Stimulated activated CD4-positive, alpha-beta T cell treated with anti-CD3 and anti-CD28 coated beads, Interleukin-15, amount 100 ng/mL, for 1 hour (primary cell): ENCODE measurements around the gene FHAD1.

Experiments used
- DNase-seq, 2 donors: peaks; one replicate each; pipeline ENCODE4 v3.0.0-alpha.2; 2020; ENCODE audit warnings: low read depth in 1 of 2, low spot score in 1 of 2

FHAD1 gene

DNA sequence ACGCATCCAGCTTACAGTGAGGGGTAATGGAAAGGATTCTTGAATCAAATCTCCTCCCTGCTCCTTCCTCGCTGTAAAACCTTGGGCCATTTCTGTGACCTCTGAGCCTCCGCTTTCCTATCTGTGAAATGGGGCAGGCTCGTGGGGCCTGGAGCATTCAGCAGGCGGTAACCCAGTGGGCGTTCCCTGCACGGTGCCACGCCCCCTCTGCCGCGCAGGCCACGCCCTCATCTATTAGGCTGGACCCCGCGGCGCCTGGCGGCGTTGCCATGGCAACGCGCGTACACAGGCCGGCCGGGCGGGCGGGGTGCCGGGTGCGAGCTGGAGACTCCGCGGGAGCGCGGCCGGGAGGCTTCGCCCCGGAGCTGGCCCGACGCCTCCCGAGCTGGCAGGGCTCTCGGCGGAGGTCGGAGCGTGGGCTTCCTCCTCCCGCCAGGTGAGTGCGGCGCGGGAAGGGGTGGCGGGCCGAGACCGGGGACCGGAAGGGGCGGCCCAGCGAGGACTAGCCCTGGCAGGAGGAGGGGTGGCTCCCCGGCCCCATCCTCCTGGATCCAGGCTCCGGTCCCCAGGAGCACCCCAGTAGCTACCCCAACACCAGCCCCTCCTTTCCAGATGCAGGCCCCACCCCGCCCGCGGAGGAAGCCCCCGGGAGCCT is at the start of gene FHAD1:
FHAD1 (plus strand) TSS at position 264 of the 655 bp plus-strand sequence. CDS start 4,562 bp downstream, outside the sequence.
- DNase-seq: peak; percentile 13 to 33

DNA sequence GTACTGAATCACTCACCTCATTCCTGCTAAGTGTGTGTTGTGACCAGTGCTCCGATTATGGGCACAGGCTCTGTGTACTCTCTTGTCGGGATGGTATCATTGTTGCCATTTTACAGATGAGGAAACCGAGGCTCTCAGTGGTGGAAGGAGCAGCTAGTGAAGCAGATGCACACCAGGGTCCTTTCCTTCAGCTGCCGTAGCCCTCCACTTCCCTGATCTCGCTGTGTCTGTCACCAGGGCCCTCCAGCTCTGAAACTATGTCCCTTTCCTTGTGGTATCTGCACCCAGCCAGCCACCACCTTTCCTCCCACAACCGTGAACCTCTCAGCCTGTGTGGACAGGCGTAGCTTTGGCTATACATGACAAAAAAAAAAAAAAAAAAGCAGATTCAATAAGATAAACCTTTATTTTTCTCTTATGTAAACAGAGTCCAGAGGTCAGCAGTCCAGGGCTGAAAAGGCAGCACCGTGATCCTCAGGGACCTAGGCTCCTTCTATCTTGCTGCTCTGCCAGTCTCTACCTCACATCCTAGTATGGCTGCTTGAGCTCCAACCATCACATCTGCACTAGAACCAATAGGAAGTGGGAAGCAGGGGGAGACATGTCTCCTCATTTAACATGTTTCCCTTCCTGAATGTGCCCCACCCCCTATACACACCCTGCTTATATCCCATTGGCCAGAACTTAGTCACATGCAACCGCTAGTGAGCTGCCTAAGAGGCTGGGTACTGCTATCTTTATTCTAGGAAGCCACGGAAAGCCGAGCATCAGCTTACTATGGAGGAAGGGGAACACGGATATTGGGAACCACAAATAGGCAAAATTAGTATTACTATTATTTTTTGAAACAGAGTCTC is 49.2 kb upstream of the FHAD1 start:
- DNase-seq: no peak

GRCh38 chr1:15198684-15199083 is 48.3 kb upstream of the FHAD1 start:
- no peak for DNase-seq

- DNase-seq: no peak
These were observed 45.8 kb upstream of the FHAD1 start for GRCh38 chr1:15201221-15201620.

DNA sequence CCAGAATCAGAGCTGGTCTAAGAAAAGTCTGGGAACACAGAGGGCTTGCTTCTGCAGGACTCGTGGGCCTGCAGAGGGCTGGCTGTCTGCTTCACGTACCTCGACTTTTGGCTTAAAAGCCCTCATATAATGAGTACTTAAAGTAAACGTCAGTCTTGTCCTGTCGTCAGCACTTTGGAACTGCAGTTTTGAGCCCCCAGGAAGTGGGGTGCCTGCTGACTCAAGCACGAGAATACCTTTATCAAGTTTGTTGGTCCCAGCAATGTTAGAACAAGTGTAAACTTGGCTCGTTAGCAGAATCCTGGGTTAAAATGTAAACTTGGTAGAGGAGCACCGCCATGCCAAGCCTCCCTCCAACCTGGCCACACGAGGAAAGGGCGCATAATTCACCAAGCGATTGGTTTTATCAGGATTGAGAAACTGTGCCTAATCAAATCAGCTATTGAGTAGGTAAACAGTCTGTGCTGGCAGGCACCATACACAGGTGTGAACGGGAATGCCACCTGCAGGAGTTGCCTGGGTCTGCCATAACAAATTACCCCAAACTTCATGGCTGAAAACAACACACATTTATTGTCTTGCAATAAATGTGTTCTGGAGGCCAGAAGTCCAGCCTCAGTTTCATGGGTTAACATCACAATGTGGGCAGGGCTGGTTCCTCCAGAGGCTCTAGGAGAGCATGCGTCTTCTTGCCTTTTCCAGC is 45.0 kb upstream of the FHAD1 start:
- no peak for DNase-seq

GRCh38 chr1:15204931-15205330 is 42.1 kb upstream of the FHAD1 start:
- DNase-seq: no peak

DNA sequence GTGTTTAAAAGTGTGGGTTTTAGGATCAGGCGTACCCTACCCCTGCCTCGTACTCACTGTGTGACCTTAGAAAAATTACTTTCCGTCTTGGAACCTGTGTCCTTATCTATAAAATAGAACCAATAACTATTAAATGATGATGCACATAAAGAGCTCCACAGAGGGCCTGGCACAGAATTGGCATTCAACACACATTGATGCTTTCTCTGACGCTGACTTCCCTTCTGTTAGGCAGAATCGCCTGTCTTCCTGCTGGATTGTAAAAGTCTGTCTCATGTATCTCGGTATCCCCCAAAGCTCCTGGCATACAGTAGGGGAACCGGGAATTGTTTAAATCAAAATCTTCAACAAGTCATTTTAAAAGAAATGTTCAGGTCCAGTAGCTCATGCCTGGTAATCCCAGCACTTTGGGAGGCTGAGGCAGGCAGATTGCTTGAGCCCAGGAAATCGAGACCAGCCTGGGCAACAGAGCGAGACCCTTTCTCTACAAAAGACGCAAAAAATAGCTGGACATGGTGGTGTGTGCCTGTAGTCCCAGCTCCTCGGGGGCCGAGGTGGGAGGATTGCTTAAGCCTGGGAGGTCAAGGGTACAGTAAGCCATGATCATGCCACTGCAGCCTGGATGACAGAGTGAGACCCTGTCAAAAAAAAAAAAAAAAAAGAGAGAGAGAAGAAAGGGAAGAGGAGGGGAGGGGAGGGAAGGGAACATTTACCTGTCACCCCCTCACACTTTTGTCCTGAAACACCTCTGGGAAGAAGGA is 41.3 kb upstream of the FHAD1 start:
- no peak for DNase-seq

- no peak for DNase-seq
These were observed 40.5 kb upstream of the FHAD1 start for GRCh38 chr1:15206418-15207030.

DNA sequence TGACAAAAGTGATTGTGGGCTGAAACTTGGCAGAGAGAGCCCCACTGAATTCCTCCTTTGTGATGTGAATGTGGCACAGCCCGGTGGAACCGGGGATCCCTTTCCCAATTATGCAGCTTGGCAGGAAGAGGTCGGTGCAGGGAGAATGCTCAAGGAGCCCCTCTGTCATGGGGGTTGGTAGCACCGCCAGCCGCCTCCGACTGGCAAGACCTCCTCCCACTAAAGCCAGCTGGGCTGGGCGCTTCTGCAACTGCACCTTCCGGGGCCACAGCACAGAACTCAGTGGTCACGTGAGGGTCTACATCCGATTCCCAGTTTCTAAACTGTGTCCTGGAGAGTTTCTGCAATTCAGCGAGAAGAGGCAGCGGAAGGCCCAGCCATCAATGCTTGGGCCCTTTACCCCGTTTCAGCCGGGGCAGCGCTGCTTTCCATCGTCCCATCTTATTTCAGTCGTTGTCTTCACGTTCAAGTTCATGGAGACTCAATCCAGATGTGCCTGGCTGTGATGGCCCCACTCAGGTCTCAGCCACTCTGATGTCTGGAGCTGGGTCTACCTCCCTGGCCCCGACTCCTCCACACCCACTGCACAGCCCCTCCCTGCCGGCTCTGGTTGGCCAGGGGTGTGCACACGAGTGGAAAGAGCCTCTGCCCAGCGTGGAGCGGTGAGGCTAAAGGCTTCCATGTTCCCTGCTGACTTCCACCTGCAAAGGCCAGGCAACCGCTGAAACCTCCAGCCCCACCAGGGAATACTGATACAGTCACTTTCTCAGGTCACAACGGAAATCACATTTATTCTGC is 39.8 kb upstream of the FHAD1 start:
- no peak for DNase-seq

- DNase-seq: no peak
These were observed 39.1 kb upstream of the FHAD1 start for GRCh38 chr1:15207829-15208429.

GRCh38 chr1:15210651-15211375 is 36.2 kb upstream of the FHAD1 start:
- no peak for DNase-seq

DNA sequence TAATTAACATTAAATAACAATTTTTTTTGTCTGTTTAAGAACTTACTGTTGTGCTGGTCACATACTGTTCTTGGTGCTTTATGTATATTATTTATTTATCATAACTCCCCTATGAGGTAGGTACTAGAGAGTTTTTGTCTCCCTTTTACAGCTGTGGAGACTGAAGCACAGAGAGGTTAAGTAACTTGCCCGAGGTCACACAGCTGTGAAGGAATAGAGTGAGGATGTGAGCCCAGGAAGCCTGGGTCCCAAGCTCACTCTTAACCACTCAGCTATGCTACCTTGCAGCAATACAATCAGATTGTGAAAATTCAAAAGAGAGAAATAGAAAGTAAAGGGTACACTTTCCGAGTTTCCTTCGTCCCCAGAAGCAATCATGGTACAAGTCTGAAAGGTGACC is 35.6 kb upstream of the FHAD1 start:
- no peak for DNase-seq

- DNase-seq: no peak
These were observed 34.6 kb upstream of the FHAD1 start for GRCh38 chr1:15212216-15212953.

DNA sequence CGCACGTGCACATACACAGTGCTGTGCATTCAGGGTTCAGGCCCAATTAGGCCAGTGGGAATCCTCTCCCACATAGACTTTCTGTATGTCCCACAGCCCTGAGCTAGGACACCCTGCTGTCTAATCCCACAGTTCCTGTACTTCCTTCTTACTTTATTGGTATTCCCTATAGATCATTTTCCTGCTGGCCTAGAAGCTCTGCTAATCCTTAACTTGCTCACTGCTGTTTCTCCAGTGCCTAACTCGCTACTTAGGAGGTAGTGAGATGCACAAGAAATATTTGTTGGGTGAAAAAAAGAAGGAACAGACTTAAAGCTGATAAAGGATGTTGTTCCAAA is 34.1 kb upstream of the FHAD1 start:
- DNase-seq: no peak

DNA sequence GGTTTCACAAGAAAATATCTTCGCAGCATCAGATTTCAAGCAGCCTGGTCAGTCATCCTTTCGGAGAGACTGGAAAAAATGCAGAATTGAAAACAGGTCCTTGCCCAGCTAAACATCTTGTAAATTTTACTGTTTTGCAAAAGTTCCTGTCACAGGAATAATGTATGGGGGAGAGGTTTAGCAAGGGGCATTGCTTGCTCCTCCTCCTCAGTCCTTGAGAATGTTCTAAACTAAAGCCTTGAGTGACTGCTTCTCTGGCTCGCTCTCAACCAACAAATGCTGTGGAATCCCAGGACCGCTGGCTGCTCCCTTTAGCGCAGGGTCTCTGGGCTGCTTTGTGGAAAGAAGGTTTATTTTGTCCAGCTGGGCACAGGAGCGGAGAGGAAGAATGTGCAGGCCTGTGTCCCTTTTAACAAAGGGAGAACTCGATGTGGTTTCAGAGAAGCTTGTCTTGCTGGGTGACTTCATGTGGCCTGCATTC is 33.6 kb upstream of the FHAD1 start:
- DNase-seq: no peak

DNA sequence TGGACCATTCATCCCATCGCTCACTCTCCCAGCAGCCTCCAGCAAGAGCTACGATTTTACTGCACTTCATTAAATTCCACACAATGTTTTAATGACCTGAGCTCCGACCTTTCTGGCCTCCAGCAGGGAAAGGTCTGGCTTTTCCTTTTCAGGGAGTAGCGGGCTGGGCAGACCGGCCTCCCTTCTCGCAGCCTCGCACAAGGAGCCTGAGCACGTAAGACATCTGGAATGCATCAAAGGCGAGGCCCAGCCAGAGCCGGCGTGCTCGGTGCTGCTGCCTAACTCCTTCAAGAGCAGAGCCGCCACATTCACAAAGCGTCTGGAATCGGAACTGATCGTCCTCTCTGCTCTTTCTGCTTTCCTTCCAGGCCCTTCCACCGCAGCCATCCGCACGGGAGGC is 32.5 kb upstream of the FHAD1 start:
- DNase-seq: no peak

- DNase-seq: no peak
These were observed 31.9 kb upstream of the FHAD1 start for GRCh38 chr1:15215116-15215515.

- no peak for DNase-seq
These were observed 29.4 kb upstream of the FHAD1 start for GRCh38 chr1:15217654-15218053.
